PC-3 (cell line): ENCODE measurements around the gene OGA.

Source experiments
- CTCF ChIP-seq: fragments of 300-600 bp; sonication (generic); conservative IDR thresholded peaks from 2 replicates; pipeline ENCODE4 v1.5.1; 2017; ENCODE audit warnings: antibody characterized with exemption, low read depth, mild to moderate bottlenecking, low read length
- EZH2 ChIP-seq: fragments of 300-600 bp; sonication (generic); IDR thresholded peaks from one replicate; pipeline ENCODE4 v1.6.1; 2017; ENCODE audit warnings: antibody characterized with exemption, mild to moderate bottlenecking, low read length; ENCODE audit not compliant: unreplicated experiment
- EZH2phosphoT487 ChIP-seq: fragments of 300-600 bp; sonication (generic); IDR thresholded peaks from 2 replicates; pipeline ENCODE4 v1.6.1; 2018; ENCODE audit warnings: mild to moderate bottlenecking, antibody characterized with exemption, low read length, borderline replicate concordance

DNA sequence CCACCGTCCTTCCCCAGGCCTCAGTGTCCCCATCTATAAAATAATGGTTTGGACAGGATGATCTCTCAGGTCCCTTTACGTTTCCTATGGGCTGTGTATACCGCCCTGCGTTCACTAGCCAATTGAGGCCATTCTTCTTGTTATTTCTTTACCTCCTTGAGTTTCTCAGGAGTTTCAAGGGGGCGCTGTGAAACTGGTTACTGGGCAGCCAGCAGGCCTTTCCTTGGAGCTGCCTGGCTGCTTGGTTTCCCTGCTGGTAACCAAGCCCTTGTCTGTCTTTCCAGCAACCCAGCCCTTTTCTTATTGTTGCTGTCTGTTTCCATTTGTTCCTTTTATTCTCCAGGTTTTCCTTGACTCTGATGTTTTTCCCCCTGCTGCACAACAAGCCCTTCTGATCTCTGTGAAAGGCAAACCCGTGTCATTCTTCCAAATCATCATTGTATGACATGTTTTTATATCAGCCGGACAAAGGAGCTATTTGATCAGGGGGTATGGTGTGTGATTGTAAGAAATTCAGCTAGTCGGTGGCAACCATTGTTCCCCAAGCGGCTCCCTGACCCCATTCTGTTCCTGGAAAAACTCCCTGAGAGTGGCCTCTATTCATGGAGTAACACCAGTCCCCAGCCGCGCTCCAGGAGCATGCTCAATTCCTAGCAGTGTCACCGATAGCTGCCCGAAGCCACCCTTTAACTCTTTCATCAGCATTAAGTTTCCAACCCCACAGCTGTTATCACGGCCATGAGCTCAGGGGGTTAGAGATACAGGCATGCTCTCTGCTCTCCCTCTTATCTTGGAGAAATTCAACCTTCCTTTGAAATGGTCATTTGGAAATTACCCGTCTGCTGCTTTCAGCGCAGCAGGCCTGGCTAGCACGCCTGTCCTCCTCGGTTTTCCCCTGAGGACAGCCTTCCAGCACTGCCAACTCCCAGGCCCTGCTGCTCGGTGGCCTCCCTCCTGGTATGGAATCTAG is 68.9 kb downstream of the OGA start:
- TF ChIP-seq CTCF (0 out of 2 replicates have a peak, but pooled peaks have one; percentile 19), EZH2 (no peak), EZH2phosphoT487 (no peak)
